ENCODE data around the gene RPL22L1. TPM values are rescaled to one million over a fixed set of nuclear protein-coding genes. Genes with fewer than 3 reads are reported as not detected.

RPL22L1 gene
- total RNA-seq, 2 experiments from 2014 or later: 51.7 to 58.9 TPM

DNA sequence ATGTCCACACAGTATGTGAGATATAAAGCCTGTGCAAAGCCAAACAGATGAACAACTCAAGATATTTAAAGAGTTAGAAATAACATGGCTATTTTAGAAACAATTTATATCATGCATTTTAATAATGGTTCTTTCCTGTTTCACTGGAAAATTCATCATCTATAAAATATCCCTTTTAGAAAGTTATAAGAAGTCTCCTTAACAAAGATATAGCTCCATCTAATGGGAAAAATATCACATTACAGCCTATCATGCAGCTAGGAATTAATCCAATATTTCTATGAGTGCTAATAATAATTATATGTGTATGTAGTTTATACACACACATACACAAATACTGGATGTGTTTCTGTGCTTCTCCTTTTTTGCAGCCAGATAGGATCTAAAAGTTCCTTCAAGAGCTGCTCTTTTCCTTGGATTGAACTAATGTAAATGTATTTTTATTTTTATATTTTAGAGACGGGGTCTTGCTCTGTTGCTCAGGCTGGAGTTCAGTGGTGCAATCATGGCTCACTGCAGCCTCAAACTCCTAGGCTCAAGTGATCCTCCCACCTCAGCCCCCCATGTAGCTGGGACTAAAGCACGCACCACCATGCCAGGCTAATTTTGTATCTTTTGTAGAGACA lies 21.6 kb downstream of the RPL22L1 start:
- no TSS peak for BruUV-seq (replicated peaks)
- no peak for DNase-seq (ENCODE audit: low spot score)
- Histone ChIP-seq H2AFZ (ENCODE audit: low read length) (no peak overlapping the region), H3K9me2 (ENCODE audit: insufficient read depth, low read length) (no peaks in the 10 kb centered on the region), H3K9me3 (ENCODE audit: low read length) (no peaks in the 10 kb centered on the region), H3K36me3 (ENCODE audit: insufficient read depth, low read length) (no peaks in the 10 kb centered on the region), H3K27ac (ENCODE audit: low read depth, low read length, poor library complexity, severe bottlenecking) (no peak overlapping the region), H4K20me1 (ENCODE audit: insufficient read depth, low read length) (no peaks in the 10 kb centered on the region), H3K79me2 (ENCODE audit: insufficient read depth, low read depth, low read length) (no peaks in the 10 kb centered on the region), H3K4me2 (ENCODE audit: low read length) (no peak overlapping the region), H3K4me3 (ENCODE audit: low read depth, low read length, poor library complexity, severe bottlenecking) (no peak overlapping the region), H3K4me1 (ENCODE audit: insufficient read depth, low read length, poor library complexity, severe bottlenecking) (no peaks in the 10 kb centered on the region)
- POLR2A ChIA-PET: interaction anchor here (0.8 to 1.0 kb wide), 3 partner anchors 13 to 39 kb away, joined by 3 to 5 read pairs (median 4); no protein-coding TSS in a partner anchor
- CTCF ChIA-PET (ENCODE audit: unreplicated experiment): no interaction called here
- TF ChIP-seq EZH2phosphoT487 (IDR thresholded peaks at IDR 0.05; ENCODE audit: borderline replicate concordance, low read depth, low read length): no peak
- TF ChIP-seq, protein P1, sequence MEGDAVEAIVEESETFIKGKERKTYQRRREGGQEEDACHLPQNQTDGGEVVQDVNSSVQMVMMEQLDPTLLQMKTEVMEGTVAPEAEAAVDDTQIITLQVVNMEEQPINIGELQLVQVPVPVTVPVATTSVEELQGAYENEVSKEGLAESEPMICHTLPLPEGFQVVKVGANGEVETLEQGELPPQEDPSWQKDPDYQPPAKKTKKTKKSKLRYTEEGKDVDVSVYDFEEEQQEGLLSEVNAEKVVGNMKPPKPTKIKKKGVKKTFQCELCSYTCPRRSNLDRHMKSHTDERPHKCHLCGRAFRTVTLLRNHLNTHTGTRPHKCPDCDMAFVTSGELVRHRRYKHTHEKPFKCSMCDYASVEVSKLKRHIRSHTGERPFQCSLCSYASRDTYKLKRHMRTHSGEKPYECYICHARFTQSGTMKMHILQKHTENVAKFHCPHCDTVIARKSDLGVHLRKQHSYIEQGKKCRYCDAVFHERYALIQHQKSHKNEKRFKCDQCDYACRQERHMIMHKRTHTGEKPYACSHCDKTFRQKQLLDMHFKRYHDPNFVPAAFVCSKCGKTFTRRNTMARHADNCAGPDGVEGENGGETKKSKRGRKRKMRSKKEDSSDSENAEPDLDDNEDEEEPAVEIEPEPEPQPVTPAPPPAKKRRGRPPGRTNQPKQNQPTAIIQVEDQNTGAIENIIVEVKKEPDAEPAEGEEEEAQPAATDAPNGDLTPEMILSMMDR (conservative IDR thresholded peaks at IDR 0.05; ENCODE audit: low read length): peak; percentile 78
- intact Hi-C loops (cut with micrococcal nuclease; ENCODE audit: unreplicated experiment): no loop called here

DNA sequence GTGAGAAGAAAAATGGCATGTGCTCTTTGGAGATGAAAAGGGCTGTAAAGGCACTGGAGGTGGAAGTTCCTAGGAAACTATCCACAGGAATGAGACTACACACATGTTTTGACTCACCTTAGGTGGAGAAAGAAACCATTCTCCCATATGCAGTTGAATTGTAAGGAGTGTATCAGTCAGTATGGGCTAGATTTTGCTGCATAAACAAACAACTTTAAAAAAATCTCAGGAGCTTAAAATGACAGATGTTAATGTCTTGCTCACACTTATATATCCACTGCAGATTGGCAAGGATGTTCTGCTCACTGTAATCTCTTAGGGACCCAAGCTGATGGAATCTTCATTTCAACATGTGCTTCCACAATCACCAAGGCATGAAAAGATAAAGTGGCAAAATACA lies 25.6 kb downstream of the RPL22L1 start:
- no peak overlapping the region for H2AFZ ChIP-seq (ENCODE audit: low read length)
- no peak for TF ChIP-seq EZH2phosphoT487 (IDR thresholded peaks at IDR 0.05; ENCODE audit: borderline replicate concordance, low read depth, low read length)
- TF ChIP-seq, protein P1 (conservative IDR thresholded peaks at IDR 0.05; ENCODE audit: low read length): no peak
- intact Hi-C loops (cut with micrococcal nuclease; ENCODE audit: unreplicated experiment): no loop called here
- POLR2A ChIA-PET: interaction anchor here (0.6 kb wide), 1 partner anchor 58 kb away, joined by 5 read pairs; no protein-coding TSS in a partner anchor
- BruUV-seq (replicated peaks): no TSS peak
- H3K9me2 ChIP-seq (ENCODE audit: insufficient read depth, low read length): no peaks in the 10 kb centered on the region
- H3K4me1 ChIP-seq (ENCODE audit: insufficient read depth, low read length, poor library complexity, severe bottlenecking): no peaks in the 10 kb centered on the region
- no peak overlapping the region for H3K27ac ChIP-seq (ENCODE audit: low read depth, low read length, poor library complexity, severe bottlenecking)
- H3K4me3 ChIP-seq (ENCODE audit: low read depth, low read length, poor library complexity, severe bottlenecking): no peak overlapping the region
- DNase-seq (ENCODE audit: low spot score): no peak
- no peaks in the 10 kb centered on the region for H3K9me3 ChIP-seq (ENCODE audit: low read length)
- no peaks in the 10 kb centered on the region; the same call in 1 of the 2 replicates for H4K20me1 ChIP-seq (ENCODE audit: insufficient read depth, low read length)
- CTCF ChIA-PET (ENCODE audit: unreplicated experiment): no interaction called here
- no peaks in the 10 kb centered on the region for H3K79me2 ChIP-seq (ENCODE audit: insufficient read depth, low read depth, low read length)
- no peak overlapping the region for H3K4me2 ChIP-seq (ENCODE audit: low read length)
- no peaks in the 10 kb centered on the region for H3K36me3 ChIP-seq (ENCODE audit: insufficient read depth, low read length)

DNA sequence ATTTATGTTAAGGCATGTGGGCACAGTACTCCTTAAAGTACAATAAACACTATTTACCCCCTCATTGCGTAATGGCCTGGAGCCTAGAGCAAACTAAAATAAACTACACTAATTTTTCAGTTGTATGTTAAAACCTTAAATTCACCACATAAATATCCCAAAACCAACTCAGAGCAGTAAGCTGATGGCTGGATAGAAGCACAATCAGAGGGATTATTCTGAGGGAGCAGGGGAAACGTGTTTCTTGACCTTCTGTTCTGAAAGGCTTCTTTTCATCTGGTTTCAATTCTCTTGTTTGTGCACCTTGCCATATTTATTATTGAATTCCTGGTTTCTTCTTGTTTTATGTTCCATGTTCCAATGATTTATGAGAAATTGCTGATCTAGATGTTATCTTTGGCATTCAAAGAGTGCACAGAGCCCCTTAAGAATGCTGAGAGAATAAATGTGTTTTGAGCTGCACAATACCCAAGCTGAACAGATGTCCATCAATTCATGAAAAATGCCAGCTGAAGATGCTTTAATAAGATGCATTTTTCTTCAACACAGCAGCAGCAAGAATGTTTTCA lies 29.6 kb downstream of the RPL22L1 start:
- Histone ChIP-seq H3K9me2 (ENCODE audit: insufficient read depth, low read length) (no peaks in the 10 kb centered on the region), H4K20me1 (ENCODE audit: insufficient read depth, low read length) (no peaks in the 10 kb centered on the region; the same call in 1 of the 2 replicates), H3K27ac (ENCODE audit: low read depth, low read length, poor library complexity, severe bottlenecking) (no peak overlapping the region), H3K9me3 (ENCODE audit: low read length) (no peaks in the 10 kb centered on the region), H3K36me3 (ENCODE audit: insufficient read depth, low read length) (no peaks in the 10 kb centered on the region), H3K4me2 (ENCODE audit: low read length) (no peak overlapping the region), H3K4me3 (ENCODE audit: low read depth, low read length, poor library complexity, severe bottlenecking) (no peak overlapping the region), H3K79me2 (ENCODE audit: insufficient read depth, low read depth, low read length) (no peaks in the 10 kb centered on the region), H2AFZ (ENCODE audit: low read length) (no peak overlapping the region), H3K4me1 (ENCODE audit: insufficient read depth, low read length, poor library complexity, severe bottlenecking) (no peaks in the 10 kb centered on the region)
- BruUV-seq (replicated peaks): no TSS peak
- intact Hi-C loops (cut with micrococcal nuclease; ENCODE audit: unreplicated experiment): no loop called here
- POLR2A ChIA-PET: interaction anchor here (0.5 to 1.0 kb wide), 2 partner anchors 30 to 188 kb away, joined by 3 read pairs; no protein-coding TSS in a partner anchor
- DNase-seq (ENCODE audit: low spot score): no peak
- CTCF ChIA-PET (ENCODE audit: unreplicated experiment): no interaction called here
- TF ChIP-seq, protein P1 (conservative IDR thresholded peaks at IDR 0.05; ENCODE audit: low read length): no peak
- TF ChIP-seq EZH2phosphoT487 (IDR thresholded peaks at IDR 0.05; ENCODE audit: borderline replicate concordance, low read depth, low read length): no peak
